ENCODE results near the gene CDH23.

DNA sequence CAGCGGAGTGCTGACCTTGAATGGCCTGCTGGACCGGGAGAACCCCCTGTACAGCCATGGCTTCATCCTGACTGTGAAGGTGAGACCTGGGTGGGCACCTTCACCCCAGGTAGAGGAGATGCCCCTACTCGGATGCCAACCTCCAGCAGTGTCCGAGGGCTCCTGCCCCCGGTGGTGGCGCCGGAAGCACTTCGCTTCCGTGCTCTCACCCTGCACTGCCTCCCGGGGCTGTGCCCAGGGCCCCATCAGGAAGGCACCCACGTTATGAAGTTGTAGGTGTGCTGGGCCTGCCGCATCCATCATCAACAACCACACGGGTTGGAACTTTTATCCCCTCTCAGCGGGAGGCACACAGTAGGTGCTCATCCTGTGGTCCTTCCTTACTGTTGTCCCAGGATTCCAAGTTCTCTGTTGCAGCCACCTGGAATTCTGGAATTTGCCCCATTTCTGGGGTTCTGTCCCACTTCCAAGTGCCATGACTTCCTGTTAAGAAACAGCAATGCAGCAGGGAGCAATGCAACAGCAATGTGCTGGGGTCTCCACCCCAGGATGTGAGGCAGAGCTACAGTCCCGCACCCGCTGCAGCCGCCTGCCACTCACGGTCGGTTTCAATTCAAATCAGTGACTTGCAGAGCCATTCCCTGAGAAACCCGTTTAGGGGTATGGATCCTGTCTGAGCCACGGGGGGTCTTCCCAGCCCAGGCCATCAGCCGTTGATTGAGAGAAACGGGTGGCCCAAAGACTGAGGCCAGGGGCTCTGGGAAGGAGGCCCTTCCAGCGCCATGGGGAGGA, 219.0 kb downstream of the CDH23 start:
- TF ChIP-seq EZH2 (IDR thresholded peaks at IDR 0.05; ENCODE audit: insufficient read depth, poor library complexity, severe bottlenecking), result no peak
- TF ChIP-seq EZH2phosphoT487 (IDR thresholded peaks at IDR 0.05; ENCODE audit: insufficient read depth, low read depth), result no peak

Measured in GM23248 (cell line).